BE2C (cell line): Measurements from ENCODE around the gene ARHGDIG.

ENCODE experiments used
- DNase-seq: peaks from one replicate; pipeline ENCODE4 v3.0.0-alpha.2; 2020
- H3K27me3 ChIP-seq: fragments of 250-450 bp; sonication (Bioruptor Pico); 2 replicates; pipeline ENCODE4 v1.5.1; 2020; ENCODE audit warnings: mild to moderate bottlenecking
- H3K36me3 ChIP-seq: fragments of 250-450 bp; sonication (Bioruptor Pico); 2 replicates; pipeline ENCODE4 v1.5.1; 2020; ENCODE audit warnings: mild to moderate bottlenecking
- H3K4me1 ChIP-seq: fragments of 250-450 bp; sonication (Bioruptor Pico); 2 replicates; pipeline ENCODE4 v1.5.1; 2020
- H3K4me3 ChIP-seq: 2 replicates; pipeline ENCODE4 v1.5.1; 2011; ENCODE audit warnings: low read depth, low read length
- H3K9me3 ChIP-seq: fragments of 250-450 bp; sonication (Bioruptor Pico); 2 replicates; pipeline ENCODE4 v1.5.1; 2020
- TF ChIP-seq, protein P1 (sequence below): IDR thresholded peaks from 2 replicates; pipeline ENCODE4 v1.5.1; 2012; ENCODE audit warnings: mild to moderate bottlenecking, low read depth, low read length

ARHGDIG gene

DNA sequence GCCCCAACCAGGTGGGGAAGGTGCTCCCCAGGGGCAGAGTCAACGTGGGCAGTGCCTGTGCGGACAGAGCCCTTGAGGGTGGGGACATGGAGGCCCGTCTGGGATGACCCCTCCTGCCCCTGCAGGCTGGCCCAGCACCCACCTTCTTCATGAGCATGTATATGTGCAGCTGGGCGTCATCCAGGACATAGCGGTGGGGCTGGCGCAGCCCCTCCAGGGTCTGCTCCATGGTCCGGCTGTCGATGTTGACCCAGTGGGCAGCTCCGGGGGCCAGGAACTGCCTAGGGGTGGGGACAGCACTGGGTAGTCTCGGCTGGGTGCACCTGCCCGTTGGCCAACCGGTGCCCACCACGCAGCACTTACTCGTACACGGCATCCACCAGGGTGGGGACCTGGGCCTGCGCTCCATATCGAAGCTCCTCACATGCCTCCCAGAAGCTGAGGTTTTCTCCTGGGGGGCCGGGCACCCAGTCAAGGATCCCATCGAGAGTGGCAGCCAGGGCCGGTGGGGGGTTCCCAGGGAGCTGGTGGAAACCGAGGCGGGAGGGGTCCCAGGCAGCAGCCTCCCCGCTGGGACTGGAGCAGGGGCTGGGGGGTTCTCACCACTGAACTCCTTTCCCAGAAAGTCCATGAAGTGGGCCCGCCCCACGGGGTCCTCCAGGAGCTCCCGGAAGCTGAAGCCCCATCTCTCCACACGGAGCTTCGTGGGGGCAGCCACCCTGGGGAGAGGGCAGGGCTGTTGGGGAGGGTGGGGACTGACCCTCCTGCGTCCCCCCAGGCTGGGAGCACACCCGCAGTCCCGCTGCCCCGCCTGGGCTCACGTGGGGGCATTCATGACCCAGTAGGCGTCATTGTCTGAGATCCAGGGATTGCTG lies 9.8 kb upstream of the ARHGDIG start:
- Histone ChIP-seq H3K4me1 (no peaks in the 10 kb centered on the region), H3K9me3 (no peaks in the 10 kb centered on the region), H3K4me3 (no peak overlapping the region), H3K27me3 (peaks cover 6% of the 10 kb centered on the region), H3K36me3 (no peaks in the 10 kb centered on the region)
- TF ChIP-seq, protein P1, sequence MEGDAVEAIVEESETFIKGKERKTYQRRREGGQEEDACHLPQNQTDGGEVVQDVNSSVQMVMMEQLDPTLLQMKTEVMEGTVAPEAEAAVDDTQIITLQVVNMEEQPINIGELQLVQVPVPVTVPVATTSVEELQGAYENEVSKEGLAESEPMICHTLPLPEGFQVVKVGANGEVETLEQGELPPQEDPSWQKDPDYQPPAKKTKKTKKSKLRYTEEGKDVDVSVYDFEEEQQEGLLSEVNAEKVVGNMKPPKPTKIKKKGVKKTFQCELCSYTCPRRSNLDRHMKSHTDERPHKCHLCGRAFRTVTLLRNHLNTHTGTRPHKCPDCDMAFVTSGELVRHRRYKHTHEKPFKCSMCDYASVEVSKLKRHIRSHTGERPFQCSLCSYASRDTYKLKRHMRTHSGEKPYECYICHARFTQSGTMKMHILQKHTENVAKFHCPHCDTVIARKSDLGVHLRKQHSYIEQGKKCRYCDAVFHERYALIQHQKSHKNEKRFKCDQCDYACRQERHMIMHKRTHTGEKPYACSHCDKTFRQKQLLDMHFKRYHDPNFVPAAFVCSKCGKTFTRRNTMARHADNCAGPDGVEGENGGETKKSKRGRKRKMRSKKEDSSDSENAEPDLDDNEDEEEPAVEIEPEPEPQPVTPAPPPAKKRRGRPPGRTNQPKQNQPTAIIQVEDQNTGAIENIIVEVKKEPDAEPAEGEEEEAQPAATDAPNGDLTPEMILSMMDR = no peak
- DNase-seq = no peak

- peaks cover 6% of the 10 kb centered on the region for H3K27me3 ChIP-seq
- TF ChIP-seq, protein P1 = no peak
- no peak for DNase-seq
- no peak overlapping the region for H3K4me3 ChIP-seq
- no peaks in the 10 kb centered on the region for H3K36me3 ChIP-seq
- no peaks in the 10 kb centered on the region for H3K4me1 ChIP-seq
- H3K9me3 ChIP-seq = no peaks in the 10 kb centered on the region
These were observed 7.5 kb upstream of the ARHGDIG start for GRCh38 chr16:272633-273546.

DNA sequence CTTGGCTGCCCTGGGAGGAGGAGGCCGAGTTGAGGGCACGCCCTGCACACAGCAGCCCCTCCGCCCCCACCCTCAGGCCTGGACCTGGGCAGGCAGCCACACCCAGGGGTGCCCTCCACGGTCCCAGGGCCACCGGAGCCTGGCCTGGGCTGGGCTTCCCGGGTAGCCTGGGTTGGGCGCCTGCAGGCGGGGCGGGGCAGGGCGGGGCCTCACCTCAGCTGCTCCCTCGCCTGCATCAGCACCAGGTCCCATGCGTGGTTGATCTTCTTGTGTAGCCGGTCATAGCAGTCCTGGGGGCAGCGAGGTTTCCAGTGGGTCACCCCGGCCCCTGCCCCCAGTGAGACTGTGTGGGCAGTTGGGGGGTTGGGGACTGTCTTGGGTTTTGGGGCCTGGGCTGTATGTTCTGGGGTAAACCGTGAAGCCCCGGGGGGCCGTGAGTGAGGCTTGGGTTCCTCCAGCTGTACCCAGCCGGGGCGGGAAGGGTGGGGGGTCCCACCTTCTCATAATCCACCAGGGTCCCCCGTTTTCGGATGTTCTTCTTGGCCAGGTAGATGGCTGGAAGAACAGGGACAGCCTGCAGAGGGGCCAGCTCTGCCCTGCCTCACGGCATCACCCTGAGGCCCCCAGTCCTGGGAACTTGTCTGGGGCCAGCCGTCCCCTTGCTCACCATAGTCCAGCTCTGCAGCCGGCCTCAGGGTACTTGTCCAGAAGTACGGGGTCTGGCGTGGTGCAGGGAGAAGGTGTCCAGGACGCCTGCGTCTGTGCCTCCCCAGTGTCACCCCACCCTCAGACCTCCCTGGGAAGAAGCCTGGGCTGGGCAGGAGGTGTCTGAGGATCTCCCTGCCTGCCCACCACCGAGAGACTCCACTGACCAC lies 6.6 kb upstream of the ARHGDIG start:
- H3K27me3 ChIP-seq = peaks cover 6% of the 10 kb centered on the region
- no peak for DNase-seq
- H3K9me3 ChIP-seq = no peaks in the 10 kb centered on the region
- no peaks in the 10 kb centered on the region for H3K4me1 ChIP-seq
- H3K36me3 ChIP-seq = no peaks in the 10 kb centered on the region
- TF ChIP-seq, protein P1 = no peak
- H3K4me3 ChIP-seq = no peak overlapping the region

- TF ChIP-seq, protein P1 = no peak
- Histone ChIP-seq H3K27me3 (peaks cover 10% of the 10 kb centered on the region), H3K36me3 (no peaks in the 10 kb centered on the region), H3K4me3 (peak overlapping the region; percentile 43), H3K9me3 (no peaks in the 10 kb centered on the region), H3K4me1 (no peaks in the 10 kb centered on the region)
- peak; percentile 19 for DNase-seq
These were observed 5.2 kb upstream of the ARHGDIG start for GRCh38 chr16:275041-275641.

GRCh38 chr16:275786-276232 lies 4.6 kb upstream of the ARHGDIG start, which contains the start of gene RGS11:
RGS11 (minus strand) TSS chr16:275944; CDS start chr16:275911, 33 bp downstream.
- peak within 1 kb of the TSS; percentile 43 for H3K4me3 ChIP-seq
- peaks cover 10% of the 10 kb centered on the region for H3K27me3 ChIP-seq
- peak; percentile 14 for DNase-seq
- H3K36me3 ChIP-seq = no peaks in the 10 kb centered on the region
- H3K4me1 ChIP-seq = no peaks in the 10 kb centered on the region
- no peaks in the 10 kb centered on the region for H3K9me3 ChIP-seq
- TF ChIP-seq, protein P1 = no peak
